ENCODE measurements around the gene FAM168B. TPM values are rescaled to one million over a fixed set of nuclear protein-coding genes. Genes with fewer than 3 reads are reported as not detected.

FAM168B gene
- total RNA-seq, 4 donors from 2014 or later, result 147 to 172 (median 157) TPM

DNA sequence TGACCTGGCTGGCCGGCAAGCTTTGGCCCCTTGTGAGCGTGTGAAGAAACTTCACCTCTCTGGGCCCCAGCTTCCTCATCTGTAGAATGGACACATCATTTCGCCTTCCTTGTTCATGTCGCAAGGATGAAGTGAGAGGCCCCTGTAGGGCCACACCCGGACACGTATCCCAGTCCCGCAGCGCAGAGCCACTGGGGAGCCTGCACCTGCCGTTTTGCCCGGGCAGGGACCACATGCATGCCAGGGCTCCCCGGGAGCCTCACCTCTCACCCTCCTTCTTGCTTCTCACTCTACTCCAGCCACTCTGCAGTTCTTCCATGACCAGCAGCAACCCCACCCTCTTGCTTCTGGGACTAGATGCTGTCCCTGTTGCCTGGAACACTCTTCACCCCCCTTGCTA, 77.5 kb downstream of the FAM168B start:
- no peaks in the 10 kb centered on the region for H3K4me1 ChIP-seq
- no peaks in the 10 kb centered on the region for H3K9me3 ChIP-seq
- no peak overlapping the region for H3K4me3 ChIP-seq
- DNase-seq (no peak), ATAC-seq (no peak)
- in situ Hi-C loops (cut with MboI; ENCODE audit: low sequenced_read_pairs in 4 of 4), result no loop called here
- TF ChIP-seq POLR2A (IDR thresholded peaks at IDR 0.05), result no peak
- TF ChIP-seq CTCF (IDR thresholded peaks at IDR 0.05 in 4 of 5, conservative IDR thresholded peaks at IDR 0.05 in 1 of 5), result no peak
- peaks cover 0 to 7% (median 0%) of the 10 kb centered on the region in 3 donors for H3K27me3 ChIP-seq
- intact Hi-C loops (cut with DNase I; ENCODE audit: low total_unique reads), result no loop called here
- no peak overlapping the region for H3K27ac ChIP-seq
- H3K36me3 ChIP-seq, result no peaks in the 10 kb centered on the region

GRCh38 chr2:131014141-131014540, 79.1 kb downstream of the FAM168B start:
- intact Hi-C loops (cut with DNase I; ENCODE audit: low total_unique reads), result no loop called here
- Histone ChIP-seq H3K4me3 (no peak overlapping the region), H3K27ac (no peak overlapping the region), H3K36me3 (no peaks in the 10 kb centered on the region), H3K27me3 (peaks cover 0 to 7% (median 4%) of the 10 kb centered on the region in 3 donors), H3K4me1 (no peaks in the 10 kb centered on the region), H3K9me3 (no peaks in the 10 kb centered on the region)
- TF ChIP-seq POLR2A (IDR thresholded peaks at IDR 0.05), result no peak
- no peak for TF ChIP-seq CTCF (IDR thresholded peaks at IDR 0.05 in 4 of 5, conservative IDR thresholded peaks at IDR 0.05 in 1 of 5)
- DNase-seq (no peak), ATAC-seq (no peak)
- in situ Hi-C loops (cut with MboI; ENCODE audit: low sequenced_read_pairs in 4 of 4), result no loop called here

DNA sequence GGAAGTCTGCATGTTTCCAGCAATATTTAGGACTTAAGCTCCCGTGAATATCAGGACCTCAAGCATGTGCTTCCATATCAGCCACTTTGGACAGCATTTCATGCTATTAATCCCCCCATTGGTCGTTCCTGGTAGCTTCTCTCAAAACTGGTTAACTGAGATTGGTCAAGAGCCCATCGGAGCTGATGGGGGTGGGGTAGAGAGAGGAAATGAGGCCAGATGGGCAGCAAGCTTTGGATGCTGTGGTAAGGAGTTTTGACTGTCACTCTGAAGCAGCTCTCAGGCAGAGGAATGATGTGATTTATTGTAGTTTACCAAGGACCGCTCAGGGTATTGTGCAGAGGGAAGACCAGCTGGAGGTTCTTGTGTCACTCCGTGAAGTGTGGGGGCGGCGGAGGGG, 81.8 kb downstream of the FAM168B start:
- in situ Hi-C loops (cut with MboI; ENCODE audit: low sequenced_read_pairs in 4 of 4) (no loop called here), intact Hi-C loops (cut with DNase I; ENCODE audit: low total_unique reads) (no loop called here)
- H3K4me1 ChIP-seq, result no peaks in the 10 kb centered on the region
- no peak for TF ChIP-seq POLR2A (IDR thresholded peaks at IDR 0.05)
- TF ChIP-seq CTCF (IDR thresholded peaks at IDR 0.05 in 4 of 5, conservative IDR thresholded peaks at IDR 0.05 in 1 of 5), result no peak
- ATAC-seq (no peak), DNase-seq (no peak)
- no peaks in the 10 kb centered on the region for H3K9me3 ChIP-seq
- H3K27me3 ChIP-seq, result peaks cover 0 to 7% (median 4%) of the 10 kb centered on the region in 3 donors
- H3K36me3 ChIP-seq, result no peaks in the 10 kb centered on the region
- H3K27ac ChIP-seq, result no peak overlapping the region
- no peak overlapping the region for H3K4me3 ChIP-seq

DNA sequence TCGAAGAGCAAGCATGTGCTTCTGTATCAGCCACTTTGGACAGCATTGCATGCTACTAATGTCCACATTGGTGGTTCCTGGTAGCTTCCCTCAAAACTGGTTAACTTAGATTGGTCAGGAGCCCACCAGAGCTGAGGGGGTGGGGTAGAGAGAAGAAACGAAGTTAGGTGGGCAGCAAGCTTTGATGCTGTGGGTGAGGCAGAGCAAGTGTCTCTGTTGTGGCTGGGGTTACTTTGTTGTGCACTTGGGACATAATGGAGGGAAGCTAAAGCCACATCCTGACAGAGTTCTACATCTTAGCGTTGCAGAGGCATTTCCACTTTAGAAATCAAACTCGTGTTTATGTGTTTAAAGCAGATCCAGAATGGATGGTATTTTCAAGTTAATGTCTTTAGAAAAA, 82.7 kb downstream of the FAM168B start:
- in situ Hi-C loops (cut with MboI; ENCODE audit: low sequenced_read_pairs in 4 of 4), result no loop called here
- peaks cover 0 to 7% (median 4%) of the 10 kb centered on the region in 3 donors for H3K27me3 ChIP-seq
- intact Hi-C loops (cut with DNase I; ENCODE audit: low total_unique reads), result no loop called here
- no peaks in the 10 kb centered on the region for H3K36me3 ChIP-seq
- TF ChIP-seq POLR2A (IDR thresholded peaks at IDR 0.05) (no peak), CTCF (IDR thresholded peaks at IDR 0.05 in 4 of 5, conservative IDR thresholded peaks at IDR 0.05 in 1 of 5) (no peak)
- ATAC-seq (no peak), DNase-seq (no peak)
- no peaks in the 10 kb centered on the region for H3K9me3 ChIP-seq
- H3K27ac ChIP-seq, result no peak overlapping the region
- H3K4me1 ChIP-seq, result no peaks in the 10 kb centered on the region
- H3K4me3 ChIP-seq, result no peak overlapping the region

All from gastrocnemius medialis (tissue), 4 donors.